GM12872 (cell line): ENCODE data around the gene HCAR3.

Experiments used
- CTCF ChIP-seq: IDR thresholded peaks from 3 replicates; pipeline ENCODE4 v1.5.1; 2011; ENCODE audit warnings: low read depth, mild to moderate bottlenecking, low read length, moderate library complexity; ENCODE audit not compliant: insufficient read depth

The HCAR3 gene

GRCh38 chr12:122688291-122688690 lies 28.3 kb downstream of the HCAR3 start:
- TF ChIP-seq CTCF: no peak

DNA sequence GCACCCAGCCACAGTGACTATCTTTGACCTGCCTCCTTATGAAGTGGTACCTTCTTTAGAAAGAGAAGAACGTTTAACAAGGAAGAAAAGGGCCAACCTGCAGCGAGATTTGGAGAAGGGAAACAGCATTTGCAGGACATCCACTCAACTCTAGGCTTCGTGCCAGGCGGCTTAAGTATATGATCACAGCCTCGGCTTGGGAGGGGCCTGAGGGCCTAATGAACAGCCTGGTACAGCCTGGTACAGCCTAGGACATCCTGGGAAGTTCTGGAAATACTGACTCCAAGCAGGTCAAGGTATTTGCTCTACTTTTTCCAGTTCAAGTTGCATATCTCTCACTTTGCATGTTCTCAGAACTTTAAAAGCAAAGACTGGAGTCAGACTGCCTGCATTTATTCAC lies 29.5 kb downstream of the HCAR3 start:
- TF ChIP-seq CTCF: no peak

- TF ChIP-seq CTCF: no peak
Observed at GRCh38 chr12:122686538-122686937, 30.1 kb downstream of the HCAR3 start.

- no peak for TF ChIP-seq CTCF
Observed at GRCh38 chr12:122684297-122684813, 32.3 kb downstream of the HCAR3 start.

DNA sequence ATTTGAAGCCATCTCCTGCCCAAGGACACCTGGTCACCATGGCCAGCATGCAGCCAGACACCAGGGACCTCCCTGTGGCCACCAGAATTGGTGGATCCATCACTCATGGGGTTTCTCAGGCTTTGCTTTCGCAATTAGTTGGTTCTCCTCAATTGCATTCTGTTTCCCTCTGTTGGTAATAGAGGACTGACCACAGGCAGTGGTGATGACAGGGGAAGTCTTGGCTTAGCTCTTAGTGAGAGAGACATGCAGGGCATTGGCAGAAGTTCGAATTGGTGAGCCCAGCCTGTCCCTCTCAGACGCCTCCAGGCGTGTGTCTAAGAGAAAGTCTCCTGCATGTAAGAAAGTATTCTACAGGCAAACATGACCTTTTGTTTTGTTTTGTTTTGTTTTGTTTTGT lies 34.8 kb downstream of the HCAR3 start:
- no peak for TF ChIP-seq CTCF

DNA sequence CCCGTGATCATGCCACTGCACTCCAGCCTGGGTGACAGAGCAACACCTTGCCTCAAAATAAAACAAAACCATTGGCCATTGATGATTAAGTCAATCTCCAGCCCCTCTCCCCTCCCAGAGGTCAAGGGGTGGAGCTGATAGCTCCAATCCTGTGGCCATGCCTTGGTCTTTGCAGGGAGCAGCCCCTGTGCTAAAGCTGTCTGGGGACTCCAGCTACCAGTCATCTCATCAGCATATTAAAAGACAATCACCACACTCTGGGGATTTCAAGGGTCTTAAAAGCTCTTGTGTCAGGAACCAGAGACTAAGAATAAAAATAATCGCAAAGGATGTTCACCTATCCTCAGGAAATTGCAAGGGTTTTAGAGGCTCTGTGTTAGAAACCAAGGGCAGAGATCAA lies 44.1 kb downstream of the HCAR3 start:
- TF ChIP-seq CTCF: no peak

- no peak for TF ChIP-seq CTCF
Observed at GRCh38 chr12:122669397-122670070, 47.1 kb downstream of the HCAR3 start.
